ENCODE measurements around the gene BOLL.
"Not testable (repeated sequence)": the region's sequence is repeated elsewhere in the genome, so short reads cannot be mapped to it uniquely, and the experiment has no call there.

The BOLL gene

GRCh38 chr2:197793456-197793855 is 8.3 kb upstream of the BOLL start:
- no peak for DNase-seq

- peak; percentile 65 for DNase-seq
Observed at GRCh38 chr2:197786010-197786877, 1.1 kb upstream of the BOLL start.

- no peak for DNase-seq
Observed at GRCh38 chr2:197782126-197782525, 3.0 kb downstream of the BOLL start.

GRCh38 chr2:197779261-197779660 is 5.9 kb downstream of the BOLL start:
- DNase-seq: no peak

GRCh38 chr2:197777823-197778407 is 7.2 kb downstream of the BOLL start:
- peak; percentile 45 for DNase-seq

DNA sequence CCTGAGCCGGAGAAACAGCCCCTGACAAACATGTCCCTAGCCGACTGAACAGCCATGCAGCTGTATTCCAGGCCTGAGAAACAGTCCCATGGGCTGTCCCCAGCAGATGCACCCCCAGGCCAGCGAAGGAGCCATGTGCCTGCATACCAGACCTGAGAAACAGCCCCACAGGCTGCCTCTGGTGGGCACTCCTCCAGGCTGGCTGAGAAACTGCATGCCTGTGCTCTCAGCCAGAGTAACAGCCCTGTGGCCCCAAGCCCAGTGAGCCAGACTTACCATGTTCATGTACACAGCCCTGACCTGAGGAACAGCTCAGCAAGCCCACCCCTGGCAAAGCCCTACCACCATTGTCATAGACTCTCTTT is 24.8 kb downstream of the BOLL start:
- no peak for DNase-seq

DNA sequence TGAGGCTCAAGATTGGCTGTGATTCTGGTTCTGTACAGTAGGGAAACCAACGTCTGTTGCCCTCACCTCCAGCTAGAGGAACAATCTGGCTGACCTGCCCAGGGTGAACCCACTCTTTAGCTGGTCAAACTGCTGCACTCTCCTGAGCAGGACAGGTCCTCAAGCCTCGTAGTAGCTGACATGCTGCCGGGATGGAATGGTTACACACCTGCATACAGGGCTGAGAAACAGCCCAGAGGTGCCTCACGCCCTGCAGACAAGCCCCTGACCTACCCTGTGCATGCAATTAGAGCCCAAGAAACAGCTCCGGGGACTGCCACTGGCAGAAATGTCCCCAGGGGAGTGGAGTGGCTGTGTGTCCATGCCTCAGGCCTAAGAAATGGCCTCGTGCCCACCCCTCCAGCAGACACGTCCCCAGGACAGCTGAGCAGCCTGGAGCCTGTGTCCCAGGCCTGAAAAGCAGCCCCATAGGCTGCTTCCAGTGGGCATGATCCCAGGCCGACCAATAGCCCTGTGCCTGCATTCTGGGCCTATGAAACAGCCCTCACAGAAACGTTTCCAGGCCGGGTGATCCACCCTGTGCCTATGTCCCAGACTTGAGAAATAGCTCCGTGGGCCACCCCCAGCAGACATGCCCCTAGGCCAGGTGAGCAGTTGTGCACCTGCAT is 25.4 kb downstream of the BOLL start:
- no peak for DNase-seq

DNA sequence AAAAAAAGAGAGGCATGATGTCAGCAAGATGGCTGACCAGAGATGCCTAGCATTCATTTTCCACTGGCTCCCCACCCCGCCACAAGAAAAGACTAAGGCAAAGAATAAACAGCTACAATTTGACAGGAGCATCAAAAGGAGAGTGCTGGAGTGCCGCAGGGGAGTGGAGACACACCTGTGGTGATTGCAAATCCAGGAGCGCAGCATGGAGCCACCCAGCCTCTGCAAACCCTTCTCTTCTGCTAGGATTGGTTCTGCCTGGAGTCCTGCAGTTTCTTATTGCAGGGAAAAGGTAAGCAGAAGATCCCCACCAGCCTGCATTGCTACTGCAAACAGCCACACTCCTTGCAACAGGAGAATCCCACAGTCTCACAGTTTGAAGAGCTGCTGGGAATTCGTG is 26.1 kb downstream of the BOLL start:
- no peak for DNase-seq

DNA sequence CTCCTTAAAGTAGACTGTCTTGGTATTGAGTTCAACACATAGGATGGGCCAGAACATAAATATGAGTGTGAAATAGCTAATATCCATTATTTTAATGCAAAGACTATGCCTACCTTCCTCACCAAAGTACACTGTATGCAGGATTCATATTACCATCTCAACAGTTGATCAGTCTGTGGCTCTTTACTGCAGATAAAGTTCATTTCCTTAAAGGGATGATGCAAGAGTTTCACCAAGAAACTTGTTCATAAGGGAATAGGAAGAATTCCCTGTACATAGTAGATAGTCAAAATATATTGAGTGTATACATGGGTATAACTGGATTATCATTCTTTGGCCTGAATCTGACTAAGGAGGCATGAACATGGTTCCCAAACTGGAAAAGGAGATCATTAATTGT is 44.9 kb downstream of the BOLL start:
- DNase-seq: no peak

- not testable (repeated sequence) for DNase-seq
Observed at GRCh38 chr2:197728555-197729544, 56.3 kb downstream of the BOLL start.

- no peak for DNase-seq
Observed at GRCh38 chr2:197727011-197727410, 58.1 kb downstream of the BOLL start.

- no peak for DNase-seq
Observed at GRCh38 chr2:197717863-197718262, 67.3 kb downstream of the BOLL start.

- no peak for DNase-seq
Observed at GRCh38 chr2:197713271-197713670, 71.8 kb downstream of the BOLL start.

DNA sequence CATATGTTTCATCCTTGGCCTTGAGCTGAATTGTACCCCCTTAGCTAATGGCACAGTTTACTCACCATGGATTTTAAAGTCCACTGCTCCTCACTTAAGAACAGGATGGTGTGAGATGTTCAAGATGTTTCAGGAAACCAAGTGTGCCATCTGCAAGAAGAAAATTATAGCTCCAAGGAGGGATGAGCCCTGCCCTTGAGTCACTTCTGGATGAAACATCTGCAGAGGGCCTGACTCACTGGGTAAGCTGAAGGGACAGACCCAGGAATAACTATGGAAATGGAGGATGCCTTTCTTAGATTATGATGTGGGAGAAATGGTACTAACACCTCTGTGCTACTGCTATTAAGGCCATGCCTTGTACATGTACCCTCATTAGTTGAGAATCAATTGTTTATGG is 73.5 kb downstream of the BOLL start:
- DNase-seq: no peak

GRCh38 chr2:197710424-197711042 is 74.6 kb downstream of the BOLL start:
- DNase-seq: no peak

DNA sequence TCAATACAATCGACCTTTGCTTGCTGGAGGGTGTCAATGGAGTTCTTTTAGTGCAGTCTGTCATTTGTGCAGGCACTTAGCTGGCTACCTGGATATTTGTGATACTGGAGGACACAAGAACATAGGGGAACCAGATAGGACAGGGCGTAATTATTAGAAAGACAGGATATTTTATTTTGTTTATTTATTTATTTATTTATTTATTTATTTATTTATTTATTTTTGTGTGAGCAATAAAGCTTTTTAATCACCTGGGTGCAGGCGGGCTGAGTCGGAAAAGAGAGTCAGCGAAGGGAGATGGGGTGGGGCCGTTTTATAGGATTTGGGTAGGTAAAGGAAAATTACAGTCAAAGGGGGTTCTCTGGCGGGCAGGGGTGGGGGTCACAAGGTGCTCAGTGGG is 76.0 kb downstream of the BOLL start:
- DNase-seq: not testable (repeated sequence)

GRCh38 chr2:197708331-197708730 is 76.8 kb downstream of the BOLL start:
- DNase-seq: no peak

DNA sequence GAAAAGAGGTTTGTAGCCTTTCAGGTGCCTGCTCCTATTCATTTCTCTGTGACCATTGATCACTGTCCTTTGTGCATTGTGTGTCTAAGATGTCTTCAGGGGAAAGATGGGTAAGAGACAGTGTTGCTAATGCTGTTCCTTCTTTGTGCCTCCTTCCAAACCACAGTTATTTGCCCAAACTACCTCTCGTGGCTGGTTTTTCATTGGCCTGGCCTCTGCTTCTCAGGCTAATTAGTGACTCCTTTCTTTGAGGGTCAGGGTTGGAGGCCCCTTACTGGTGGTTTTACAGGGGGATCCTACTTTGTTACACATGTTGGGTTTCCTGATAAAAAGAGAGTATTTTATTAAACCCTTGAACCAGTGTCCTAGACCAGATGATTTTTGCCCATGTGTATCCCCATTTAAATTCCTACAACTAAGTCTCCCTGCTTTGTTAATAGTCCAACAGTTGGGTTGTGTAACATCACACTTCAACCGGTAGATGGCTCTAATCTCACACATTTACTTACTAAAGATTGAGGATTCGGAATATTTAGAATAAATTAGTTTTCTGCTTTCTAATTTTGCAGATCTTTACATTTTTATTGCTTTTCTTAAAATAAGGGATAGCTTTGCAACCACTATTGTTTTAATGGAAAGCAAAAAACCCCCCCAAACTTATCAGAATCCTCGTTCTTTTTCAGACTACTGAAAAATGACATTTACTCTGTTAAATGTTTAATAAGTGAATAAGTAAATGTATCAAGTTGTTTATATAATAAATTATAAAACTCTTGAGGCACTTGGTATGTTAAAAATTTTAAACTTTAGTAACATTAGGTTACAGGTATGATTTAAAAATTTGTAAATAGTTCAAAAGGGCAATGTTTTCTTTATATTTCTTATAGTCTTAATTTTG is 77.6 kb downstream of the BOLL start:
- peak; percentile 50 for DNase-seq

DNA sequence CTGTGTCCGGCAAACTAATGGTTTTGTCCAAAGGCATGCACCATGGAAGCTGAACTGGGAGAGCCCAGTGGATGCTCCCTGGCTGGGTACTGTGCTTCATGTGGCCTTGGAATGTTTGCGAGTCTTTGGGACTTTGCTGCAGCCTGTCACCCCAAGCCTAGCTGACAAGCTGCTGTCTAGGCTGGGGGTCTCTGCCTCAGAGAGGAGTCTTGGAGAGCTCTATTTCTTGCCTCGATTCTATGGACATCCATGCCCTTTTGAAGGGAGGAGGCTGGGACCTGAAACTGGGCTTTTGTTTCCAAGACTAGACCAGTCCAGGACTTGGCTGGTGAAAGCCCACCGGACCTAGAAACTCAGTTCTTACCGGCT is 78.3 kb downstream of the BOLL start:
- DNase-seq: no peak

- peak; percentile 12 for DNase-seq
Observed at GRCh38 chr2:197705912-197706838, 78.9 kb downstream of the BOLL start.
